ENCODE data around the gene DNAJB6.

DNAJB6 gene

DNA sequence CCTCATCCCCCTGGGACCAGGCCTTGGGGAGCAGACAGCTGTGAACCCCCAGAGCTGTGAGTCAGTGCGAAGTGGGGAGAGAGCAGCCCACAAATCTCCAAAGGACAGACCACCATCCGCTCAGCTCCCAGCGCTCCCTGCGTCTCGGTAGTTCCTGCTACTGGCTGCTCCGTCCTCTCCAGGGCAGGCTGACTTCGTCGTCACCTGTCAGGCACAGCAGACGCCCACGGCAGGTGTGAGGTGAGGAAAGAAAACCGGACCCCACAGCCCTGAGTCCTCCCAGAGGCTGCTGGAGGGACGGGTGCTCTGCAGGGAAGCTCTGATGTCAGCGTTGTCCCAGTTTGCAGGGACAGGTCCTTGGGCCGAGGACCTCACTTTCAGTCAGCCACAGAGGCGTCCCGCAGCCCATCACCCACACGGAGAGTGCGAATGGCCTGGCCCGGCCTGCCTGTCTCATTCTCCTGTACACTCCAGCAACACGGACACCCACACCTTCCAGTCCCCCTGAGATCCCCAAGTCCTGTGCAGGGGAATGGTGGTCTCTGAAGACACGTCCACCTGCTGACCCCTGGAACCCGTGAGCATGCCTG is 95.2 kb downstream of the DNAJB6 start:
- DNase-seq = no peak
- peaks cover 24% of the 10 kb centered on the region for H3K4me1 Mint-ChIP-seq
- H3K27ac Mint-ChIP-seq = peak overlapping the region; percentile 24
- CTCF ChIA-PET = interaction anchor here (0.7 to 1.2 kb wide), 12 partner anchors 18 to 446 kb away, joined by 3 to 7 read pairs (median 3); no protein-coding TSS in a partner anchor
- H3K27me3 Mint-ChIP-seq = peaks cover 28% of the 10 kb centered on the region
- H3K9me3 Mint-ChIP-seq = no peaks in the 10 kb centered on the region
- H3K4me3 Mint-ChIP-seq = peak overlapping the region; percentile 61
- H3K36me3 Mint-ChIP-seq = no peaks in the 10 kb centered on the region

DNA sequence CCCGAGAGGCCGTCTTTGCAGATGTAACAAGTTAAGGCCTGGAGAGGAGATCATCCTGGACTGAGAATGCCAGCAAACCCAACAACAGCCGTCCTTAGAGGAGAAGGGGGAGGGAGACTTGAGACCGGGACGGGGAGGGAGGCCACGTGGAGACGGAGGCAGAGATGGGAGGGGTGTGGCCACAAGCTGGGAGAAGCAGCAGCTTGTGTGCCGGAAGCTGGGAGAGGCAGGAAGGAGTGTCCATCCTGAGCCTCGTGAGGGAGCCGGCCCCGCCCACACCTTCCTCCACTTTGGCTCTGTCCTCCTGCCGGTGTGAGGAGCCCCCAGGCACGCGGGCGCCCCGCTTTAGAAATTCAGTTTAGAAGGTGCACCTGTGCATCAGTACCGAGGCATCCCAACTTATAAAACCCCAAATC is 95.7 kb downstream of the DNAJB6 start:
- H3K9me3 Mint-ChIP-seq = no peaks in the 10 kb centered on the region
- CTCF ChIA-PET = interaction anchor here (0.7 to 1.2 kb wide), 12 partner anchors 14 to 446 kb away, joined by 3 to 7 read pairs (median 3); no protein-coding TSS in a partner anchor
- H3K4me1 Mint-ChIP-seq = peaks cover 24% of the 10 kb centered on the region
- no peaks in the 10 kb centered on the region for H3K36me3 Mint-ChIP-seq
- DNase-seq = peak; percentile 61
- peaks cover 33% of the 10 kb centered on the region for H3K27me3 Mint-ChIP-seq
- H3K4me3 Mint-ChIP-seq = peak overlapping the region; percentile 61
- H3K27ac Mint-ChIP-seq = no peak overlapping the region

DNA sequence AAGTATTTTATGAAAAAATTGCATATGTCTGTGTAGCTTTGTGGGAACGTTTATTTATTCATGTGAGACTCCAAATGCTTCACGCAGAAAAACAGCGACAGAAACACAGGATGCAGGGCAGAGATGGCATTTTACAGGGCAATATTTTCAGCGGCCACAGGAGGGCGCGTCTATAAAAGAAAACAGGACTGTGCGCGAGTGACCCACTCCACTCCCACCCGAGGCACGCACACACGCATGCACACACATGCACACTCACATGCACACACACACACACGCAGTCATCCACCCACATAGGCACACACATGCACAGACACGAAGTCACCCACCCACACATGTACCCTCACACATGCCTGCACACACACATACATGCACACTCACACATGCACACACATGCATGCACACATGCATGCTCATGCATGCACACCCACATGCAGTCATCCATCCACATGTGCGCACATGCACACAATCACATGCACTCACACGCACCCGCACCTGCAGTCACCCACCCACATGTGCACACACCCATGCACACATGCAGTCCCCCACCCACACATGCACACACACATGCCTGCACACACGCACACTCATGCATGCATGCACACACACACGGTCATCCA is 96.3 kb downstream of the DNAJB6 start:
- CTCF ChIA-PET = interaction anchor here (0.7 to 1.2 kb wide), 12 partner anchors 14 to 445 kb away, joined by 3 to 7 read pairs (median 3); no protein-coding TSS in a partner anchor
- Mint-ChIP-seq H3K4me3 (peak overlapping the region; percentile 22), H3K36me3 (no peaks in the 10 kb centered on the region), H3K27ac (no peak overlapping the region), H3K4me1 (peaks cover 24% of the 10 kb centered on the region), H3K27me3 (peaks cover 37% of the 10 kb centered on the region), H3K9me3 (no peaks in the 10 kb centered on the region)
- peak; percentile 79 for DNase-seq

DNA sequence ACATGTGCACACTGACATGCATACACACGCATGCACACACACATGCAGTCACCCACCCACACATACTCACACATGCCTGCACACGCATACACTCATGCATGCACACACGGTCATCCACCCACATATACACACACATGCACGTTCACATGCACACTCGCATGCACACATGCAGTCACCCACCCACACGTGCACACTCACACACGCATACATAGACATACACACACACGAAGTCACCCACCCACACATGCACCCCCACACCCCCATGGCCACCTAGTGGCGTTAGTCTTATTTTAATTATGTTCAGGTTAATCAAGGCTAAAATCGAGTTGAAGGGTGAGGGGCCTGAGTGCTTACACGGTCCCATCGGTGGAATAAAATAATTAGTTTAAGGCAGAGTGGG is 96.8 kb downstream of the DNAJB6 start:
- H3K4me3 Mint-ChIP-seq = no peak overlapping the region
- CTCF ChIA-PET = interaction anchor here (0.7 kb wide), 1 partner anchor 181 kb away, joined by 3 read pairs; no protein-coding TSS in a partner anchor
- peaks cover 41% of the 10 kb centered on the region for H3K27me3 Mint-ChIP-seq
- no peak for DNase-seq
- no peaks in the 10 kb centered on the region for H3K9me3 Mint-ChIP-seq
- H3K27ac Mint-ChIP-seq = peak overlapping the region; percentile 10
- no peaks in the 10 kb centered on the region for H3K36me3 Mint-ChIP-seq
- H3K4me1 Mint-ChIP-seq = peaks cover 24% of the 10 kb centered on the region

DNA sequence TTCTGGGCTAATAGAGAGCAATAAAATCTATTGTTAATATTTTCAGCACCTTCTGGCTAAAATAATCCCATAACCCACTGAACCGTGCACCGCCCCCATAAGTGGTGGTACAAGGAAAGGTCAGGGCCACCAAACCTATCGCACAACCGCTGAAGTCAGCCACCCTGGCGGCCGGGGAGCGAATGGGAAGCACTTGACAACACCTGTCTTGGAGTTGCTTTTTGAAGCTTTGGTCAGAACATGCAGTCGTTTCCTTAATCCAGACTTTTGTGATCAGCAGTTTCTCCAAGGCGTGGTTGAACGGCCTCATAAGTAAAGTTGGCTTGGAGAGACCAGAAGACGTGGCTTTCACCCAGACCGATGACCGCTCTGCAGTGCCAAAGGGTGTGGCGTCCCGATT is 97.4 kb downstream of the DNAJB6 start:
- H3K9me3 Mint-ChIP-seq = no peaks in the 10 kb centered on the region
- CTCF ChIA-PET = interaction anchor here (0.7 kb wide), 1 partner anchor 181 kb away, joined by 3 read pairs; no protein-coding TSS in a partner anchor

DNA sequence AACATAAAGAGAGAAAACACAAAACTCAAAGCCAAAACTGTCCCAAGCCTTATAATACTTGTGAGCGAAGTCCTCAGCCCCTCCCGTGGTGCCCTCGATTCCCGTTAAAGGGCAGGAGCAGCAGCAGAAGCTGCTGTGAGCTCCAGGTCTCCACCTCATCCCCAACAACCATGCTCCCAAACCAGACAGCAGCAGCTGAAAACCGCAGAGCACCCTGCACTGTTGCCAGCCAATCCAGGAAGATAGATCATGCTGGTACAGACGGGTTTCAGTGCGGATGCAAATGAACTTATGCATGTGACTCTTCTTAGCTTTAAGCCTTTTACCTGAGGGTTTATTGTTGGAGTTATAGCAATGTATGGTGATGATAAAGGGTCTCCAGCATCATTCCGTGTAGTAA is 97.9 kb downstream of the DNAJB6 start:
- H3K4me1 Mint-ChIP-seq = peaks cover 24% of the 10 kb centered on the region
- DNase-seq = no peak
- CTCF ChIA-PET = no interaction called here
- no peaks in the 10 kb centered on the region for H3K9me3 Mint-ChIP-seq
- no peaks in the 10 kb centered on the region for H3K36me3 Mint-ChIP-seq
- H3K27me3 Mint-ChIP-seq = peaks cover 51% of the 10 kb centered on the region
- H3K4me3 Mint-ChIP-seq = no peak overlapping the region
- no peak overlapping the region for H3K27ac Mint-ChIP-seq

More for the DNA sequence above, 97.4 kb downstream of the DNAJB6 start:
- no peak overlapping the region for H3K4me3 Mint-ChIP-seq
- no peaks in the 10 kb centered on the region for H3K36me3 Mint-ChIP-seq
- H3K4me1 Mint-ChIP-seq = peaks cover 24% of the 10 kb centered on the region
- peaks cover 47% of the 10 kb centered on the region for H3K27me3 Mint-ChIP-seq
- H3K27ac Mint-ChIP-seq = no peak overlapping the region
- no peak for DNase-seq

DNA sequence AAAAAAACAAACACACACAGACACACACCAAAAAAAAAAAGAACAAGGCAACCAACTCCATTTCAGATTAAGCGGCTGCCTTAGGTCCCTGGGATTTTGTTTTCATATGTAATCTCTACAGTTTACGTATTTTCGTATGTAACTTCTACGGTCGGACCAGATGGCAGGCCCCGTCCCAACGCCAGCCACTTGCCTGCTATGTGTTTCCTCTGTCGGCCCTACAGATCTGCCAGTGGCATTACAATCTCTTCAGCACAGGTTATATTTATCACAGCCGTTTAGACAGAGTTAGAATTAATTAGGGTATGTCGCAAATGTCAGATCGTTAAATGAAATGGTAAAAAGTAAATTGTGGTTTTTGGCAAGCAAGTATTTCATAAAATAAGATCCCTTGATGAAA is 99.3 kb downstream of the DNAJB6 start:
- H3K27me3 Mint-ChIP-seq = peaks cover 52% of the 10 kb centered on the region
- H3K9me3 Mint-ChIP-seq = no peaks in the 10 kb centered on the region
- H3K4me1 Mint-ChIP-seq = peaks cover 24% of the 10 kb centered on the region
- no peak overlapping the region for H3K4me3 Mint-ChIP-seq
- no peak for DNase-seq
- CTCF ChIA-PET = no interaction called here
- no peak overlapping the region for H3K27ac Mint-ChIP-seq
- no peaks in the 10 kb centered on the region for H3K36me3 Mint-ChIP-seq

DNA sequence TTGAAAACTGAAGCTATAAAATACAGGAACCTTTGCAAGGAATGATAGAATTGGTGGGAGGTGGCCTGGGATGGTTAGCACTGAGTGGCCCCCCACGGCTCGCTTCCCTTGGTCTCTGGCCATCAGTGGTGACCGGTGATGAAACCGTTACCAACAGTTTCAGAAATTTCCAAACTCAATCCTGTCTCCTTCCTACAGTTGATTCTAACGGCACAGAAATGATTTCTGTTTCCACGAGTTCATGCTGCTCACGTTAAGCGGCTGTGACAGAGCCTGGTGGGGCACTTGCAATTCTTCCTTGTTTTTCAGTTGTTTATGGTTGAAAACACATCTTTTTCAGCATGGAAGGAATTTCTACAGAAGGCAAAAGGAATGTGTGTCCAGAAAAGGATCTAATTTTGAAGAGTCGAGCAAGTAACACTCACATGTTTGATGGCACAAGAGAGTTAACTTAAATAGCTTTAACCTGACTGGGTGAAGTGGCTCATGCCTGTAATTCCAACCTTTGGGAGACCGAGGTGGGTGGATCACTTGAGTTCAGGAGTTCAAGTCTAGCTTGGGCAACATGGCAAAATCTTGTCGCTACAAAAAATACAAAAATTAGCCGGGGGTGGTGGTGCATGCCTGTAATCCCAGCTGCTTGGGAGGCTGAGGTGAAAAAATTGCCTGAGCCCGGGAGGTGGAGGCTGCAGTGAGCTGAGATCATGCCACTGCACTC is 100.1 kb downstream of the DNAJB6 start:
- Mint-ChIP-seq H3K4me3 (no peak overlapping the region), H3K27me3 (peaks cover 43% of the 10 kb centered on the region), H3K36me3 (no peaks in the 10 kb centered on the region), H3K4me1 (peaks cover 24% of the 10 kb centered on the region), H3K9me3 (no peaks in the 10 kb centered on the region), H3K27ac (no peak overlapping the region)
- CTCF ChIA-PET = no interaction called here
- no peak for DNase-seq

DNA sequence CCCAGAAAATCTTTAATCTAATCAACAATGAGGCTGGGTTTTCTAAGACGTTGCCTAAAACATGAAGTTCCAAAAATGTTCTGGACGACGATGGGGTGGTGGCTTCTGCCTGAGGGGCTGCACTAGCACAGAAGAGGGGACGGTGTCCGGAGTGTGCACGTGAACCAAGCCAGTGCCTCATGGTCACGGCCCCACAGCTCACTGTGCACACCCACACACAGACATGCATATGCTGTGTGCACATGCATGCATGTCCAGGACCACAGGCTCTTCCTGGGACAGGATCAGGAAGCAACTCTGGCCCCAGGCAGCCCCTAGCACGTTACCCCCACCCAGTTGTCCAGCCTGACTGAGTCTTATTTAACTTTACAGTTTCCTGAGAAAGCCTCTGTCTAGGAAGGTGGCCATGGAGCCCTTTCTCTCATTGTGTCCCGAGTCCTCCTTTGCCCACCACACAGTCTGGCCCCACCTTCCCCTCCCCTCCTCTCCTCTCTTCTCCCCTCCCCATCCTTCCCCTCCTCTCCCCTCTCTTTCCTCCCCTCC is 100.8 kb downstream of the DNAJB6 start:
- Mint-ChIP-seq H3K36me3 (no peaks in the 10 kb centered on the region), H3K4me3 (no peak overlapping the region), H3K27ac (no peak overlapping the region), H3K27me3 (peaks cover 40% of the 10 kb centered on the region), H3K4me1 (peaks cover 19% of the 10 kb centered on the region), H3K9me3 (no peaks in the 10 kb centered on the region)
- CTCF ChIA-PET = no interaction called here
- no peak for DNase-seq

DNA sequence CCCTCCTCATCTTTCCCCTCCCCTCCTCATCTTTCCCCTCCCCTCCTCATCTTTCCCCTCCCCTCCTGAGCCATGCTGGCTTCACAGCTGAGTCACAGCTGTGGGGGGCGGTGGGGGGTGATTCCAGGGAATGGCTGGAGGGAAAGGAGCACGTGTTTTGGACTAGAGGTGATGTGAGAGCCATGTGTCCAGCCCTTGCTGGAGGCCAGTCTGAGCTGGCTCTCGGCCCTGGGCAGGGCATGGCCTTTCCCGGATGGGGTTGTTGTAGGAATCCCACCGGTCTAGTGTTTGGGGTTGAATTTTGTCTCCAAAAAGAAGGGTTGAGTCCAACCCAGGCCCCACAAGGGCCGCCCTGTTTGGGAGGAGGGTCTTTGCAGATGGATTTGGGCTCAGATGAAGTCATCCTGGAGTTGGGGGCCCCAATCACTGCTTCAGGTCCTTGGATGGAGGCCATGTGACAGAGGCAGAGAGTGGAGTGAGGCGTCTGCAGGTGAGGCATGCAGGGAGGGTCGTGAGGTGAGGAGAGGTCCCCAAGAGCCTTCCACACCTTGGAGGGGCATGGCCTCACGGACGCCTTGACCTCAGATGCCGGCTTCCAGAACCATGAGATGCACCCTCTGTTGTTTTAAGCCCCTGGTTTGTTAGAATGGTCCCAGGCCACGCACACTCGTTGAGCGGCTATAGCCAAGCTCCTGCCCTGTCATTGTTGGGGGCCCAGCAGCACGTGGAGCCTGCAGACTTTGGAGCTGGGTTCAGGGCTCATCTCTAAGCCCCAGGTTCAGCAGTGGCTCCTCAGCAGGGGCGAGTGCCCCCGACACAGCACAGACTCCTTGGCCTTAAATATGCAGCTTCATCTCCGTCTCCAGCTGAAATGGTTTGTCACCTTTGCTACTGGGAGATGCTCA is 101.6 kb downstream of the DNAJB6 start:
- H3K27ac Mint-ChIP-seq = no peak overlapping the region
- H3K27me3 Mint-ChIP-seq = peaks cover 43% of the 10 kb centered on the region
- CTCF ChIA-PET = no interaction called here
- H3K4me1 Mint-ChIP-seq = peaks cover 11% of the 10 kb centered on the region
- no peak overlapping the region for H3K4me3 Mint-ChIP-seq
- no peak for DNase-seq
- no peaks in the 10 kb centered on the region for H3K36me3 Mint-ChIP-seq
- no peaks in the 10 kb centered on the region for H3K9me3 Mint-ChIP-seq

DNA sequence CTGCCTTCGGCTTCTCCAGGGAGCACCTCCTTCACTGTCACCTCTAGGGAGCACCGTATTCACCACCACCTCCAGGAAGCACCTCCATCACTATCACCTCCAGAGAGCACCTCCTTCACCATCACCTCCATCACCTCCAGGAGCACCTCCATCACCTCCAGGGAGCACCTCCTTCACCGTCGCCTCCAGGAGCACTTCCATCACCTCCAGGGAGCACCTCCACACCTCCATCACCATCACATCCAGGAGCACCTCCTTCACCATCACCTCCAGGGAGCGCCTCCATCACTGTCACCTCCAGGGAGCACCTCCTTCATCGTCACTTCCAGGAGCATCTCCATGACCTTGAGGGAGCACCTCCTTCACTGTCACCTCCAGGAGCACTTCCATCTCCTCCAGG is 102.3 kb downstream of the DNAJB6 start:
- H3K4me3 Mint-ChIP-seq = no peak overlapping the region

DNA sequence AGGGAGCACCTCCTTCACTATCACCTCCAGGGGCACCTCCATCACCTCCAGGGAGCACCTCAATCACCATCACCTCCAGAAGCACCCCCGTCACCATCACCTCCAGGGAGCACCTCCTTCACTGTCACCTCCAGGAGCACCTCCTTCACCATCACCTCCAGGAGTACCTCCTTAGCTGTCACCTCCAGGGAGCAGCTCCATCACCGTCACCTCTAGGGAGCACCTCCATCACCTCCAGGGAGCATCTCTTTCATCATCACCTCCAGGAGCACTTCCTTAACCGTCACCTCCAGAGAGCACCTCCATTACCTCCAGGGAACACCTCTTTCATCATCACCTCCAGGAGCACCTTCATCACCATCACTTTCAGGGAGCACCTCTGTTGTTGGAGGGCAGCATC is 103.0 kb downstream of the DNAJB6 start:
- peaks cover under 1% of the 10 kb centered on the region for H3K4me1 Mint-ChIP-seq
- DNase-seq = no peak
- no peaks in the 10 kb centered on the region for H3K9me3 Mint-ChIP-seq
- peak overlapping the region; percentile 64 for H3K27ac Mint-ChIP-seq
- no peak overlapping the region for H3K4me3 Mint-ChIP-seq
- CTCF ChIA-PET = interaction anchor here (0.7 kb wide), 1 partner anchor 392 kb away, joined by 3 read pairs; no protein-coding TSS in a partner anchor
- H3K27me3 Mint-ChIP-seq = peaks cover 49% of the 10 kb centered on the region
- no peaks in the 10 kb centered on the region for H3K36me3 Mint-ChIP-seq

More for the DNA sequence above, 102.3 kb downstream of the DNAJB6 start:
- Mint-ChIP-seq H3K27ac (peak overlapping the region; percentile 55), H3K9me3 (no peaks in the 10 kb centered on the region), H3K27me3 (peaks cover 51% of the 10 kb centered on the region), H3K36me3 (no peaks in the 10 kb centered on the region), H3K4me1 (peaks cover 4% of the 10 kb centered on the region)
- DNase-seq = no peak
- CTCF ChIA-PET = interaction anchor here (0.7 kb wide), 1 partner anchor 393 kb away, joined by 3 read pairs; no protein-coding TSS in a partner anchor

DNA sequence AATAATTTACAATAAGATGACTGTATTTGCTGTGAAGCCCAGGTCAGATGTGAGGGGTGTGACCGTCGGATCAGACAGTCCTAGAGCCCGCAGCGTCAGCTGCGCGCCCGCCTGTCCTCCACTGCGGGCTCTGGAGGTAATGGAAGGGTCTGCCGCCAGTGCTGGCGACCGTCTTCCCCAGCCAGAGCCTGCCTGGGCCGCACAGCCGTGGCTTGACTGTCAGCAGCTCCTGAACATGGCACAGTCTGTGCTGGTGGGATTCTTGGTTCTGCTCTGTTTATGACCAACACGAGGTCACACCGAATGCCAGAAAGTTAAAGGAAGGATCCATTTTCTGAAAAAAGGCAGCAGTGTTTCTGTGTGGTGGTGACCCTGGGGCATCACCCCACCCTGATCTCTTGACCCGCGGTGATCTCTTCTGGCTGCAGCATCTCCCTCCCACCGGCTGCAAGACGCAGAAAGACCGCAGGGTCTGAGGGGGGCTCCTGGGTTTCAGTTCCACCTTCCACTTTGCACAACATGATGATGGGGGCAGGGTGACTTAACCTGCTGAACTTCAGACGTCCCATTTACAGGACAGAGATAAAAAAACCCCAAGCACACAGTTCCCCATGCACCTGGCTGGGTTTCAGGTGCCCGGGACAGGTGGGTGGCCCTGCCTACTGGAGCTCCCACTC is 103.7 kb downstream of the DNAJB6 start:
- Mint-ChIP-seq H3K9me3 (no peaks in the 10 kb centered on the region), H3K27me3 (peaks cover 48% of the 10 kb centered on the region), H3K4me3 (no peak overlapping the region), H3K4me1 (no peaks in the 10 kb centered on the region), H3K27ac (no peak overlapping the region), H3K36me3 (no peaks in the 10 kb centered on the region)
- no peak for DNase-seq
- CTCF ChIA-PET = no interaction called here
